GM18867 (cell line): ENCODE measurements around the gene IRF5.
"Not testable (repeated sequence)": the region's sequence is repeated elsewhere in the genome, so short reads cannot be mapped to it uniquely, and the experiment has no call there.

Experiments used
- ATAC-seq: cut with Tn5 transposase; IDR thresholded peaks from one replicate; pipeline ENCODE4 v1.9.1; 2021; ENCODE audit warnings: mild to moderate bottlenecking, moderate library complexity; ENCODE audit not compliant: unreplicated experiment

IRF5 gene

DNA sequence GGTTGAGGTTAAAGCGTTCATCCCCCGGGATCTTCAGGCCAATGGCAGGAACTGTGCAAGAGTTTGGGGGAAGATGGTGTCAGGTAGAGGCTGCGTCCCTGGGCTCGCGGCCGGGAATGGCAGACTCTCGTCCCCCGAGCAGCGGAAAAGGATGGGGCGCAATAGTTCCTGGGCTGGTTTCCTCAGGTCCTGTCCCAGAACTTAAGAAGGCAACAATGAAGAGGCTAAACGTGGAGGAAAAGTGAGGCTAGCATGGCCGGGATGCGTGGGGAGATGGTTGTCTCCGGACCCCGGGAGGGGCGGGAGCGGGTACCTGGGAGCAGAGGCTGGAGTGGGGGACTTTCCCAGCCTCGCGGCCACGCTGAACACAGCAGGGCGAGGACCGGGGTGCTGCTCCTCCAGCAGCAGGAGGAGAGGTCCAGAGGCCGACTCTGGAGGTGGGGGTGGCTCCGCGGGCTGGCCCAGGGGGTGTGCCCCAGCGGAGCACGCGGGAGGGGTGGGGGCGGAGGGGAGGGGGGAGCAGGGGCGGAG lies 882 bp downstream of the IRF5 start:
- ATAC-seq: no peak

DNA sequence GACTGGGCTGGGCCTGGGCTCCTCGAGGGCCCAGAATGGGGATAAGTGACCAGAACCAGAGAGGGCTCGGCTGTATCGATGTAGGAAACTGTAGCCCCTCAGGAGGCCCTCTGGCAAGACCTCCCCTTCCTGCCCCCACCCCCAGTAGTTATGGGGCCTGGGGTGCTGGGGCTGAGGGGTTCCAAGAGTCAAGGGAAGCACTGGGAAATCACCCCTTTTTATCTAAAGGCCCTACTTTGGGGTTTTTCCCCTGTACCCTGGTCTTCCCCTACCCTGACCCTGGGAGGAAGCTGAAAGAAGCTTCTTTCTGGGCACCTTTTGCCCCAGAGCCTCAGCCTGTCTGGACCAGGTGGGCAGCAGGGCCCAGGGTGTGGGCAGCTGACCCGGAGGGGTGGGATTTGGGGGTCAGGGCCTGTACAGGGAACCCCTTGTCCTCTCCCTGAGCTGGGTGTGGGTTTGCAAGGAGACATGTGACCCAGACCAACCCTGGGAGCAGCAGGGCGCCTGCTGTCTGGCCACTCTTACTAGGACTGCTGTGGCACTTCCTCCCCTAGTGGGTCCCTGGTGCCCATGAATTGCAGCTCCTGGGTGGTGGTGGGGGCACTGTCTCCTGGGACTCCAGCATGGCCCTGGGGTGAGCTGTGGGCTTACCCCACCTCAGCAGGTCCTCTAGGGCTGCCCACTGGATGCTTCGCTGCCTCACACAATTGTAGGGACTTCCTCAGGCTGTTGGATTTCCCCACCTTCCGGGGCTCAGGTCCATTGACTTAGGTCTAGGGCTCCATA lies 1.5 kb downstream of the IRF5 start:
- no peak for ATAC-seq

DNA sequence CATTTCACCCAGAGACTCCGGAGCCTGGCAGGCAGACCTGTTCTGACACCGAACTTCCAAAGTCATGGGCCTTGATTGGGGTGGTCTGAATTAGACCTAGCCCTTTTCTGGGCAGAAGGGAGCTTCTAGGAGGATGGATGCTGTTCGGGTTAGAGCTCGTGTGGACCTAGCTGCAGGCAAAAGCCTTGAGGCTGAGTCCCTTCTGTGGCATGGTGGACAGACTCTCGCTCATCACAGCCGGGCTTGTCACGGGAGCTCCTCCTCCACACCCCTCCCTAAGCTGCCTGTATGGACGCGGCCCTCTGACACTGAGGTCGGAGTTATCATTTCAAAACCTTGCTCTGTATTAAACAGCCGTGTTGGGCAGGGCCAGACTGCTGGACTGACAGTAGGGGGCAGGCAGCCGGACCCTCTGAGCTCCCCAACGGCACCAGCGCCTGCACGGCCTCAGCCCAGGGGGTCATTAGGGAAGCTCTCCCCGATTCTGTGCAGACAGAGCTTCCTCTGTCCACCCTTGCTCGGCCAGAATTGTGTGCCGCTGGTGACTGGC lies 2.2 kb downstream of the IRF5 start:
- ATAC-seq: peak; percentile 27

DNA sequence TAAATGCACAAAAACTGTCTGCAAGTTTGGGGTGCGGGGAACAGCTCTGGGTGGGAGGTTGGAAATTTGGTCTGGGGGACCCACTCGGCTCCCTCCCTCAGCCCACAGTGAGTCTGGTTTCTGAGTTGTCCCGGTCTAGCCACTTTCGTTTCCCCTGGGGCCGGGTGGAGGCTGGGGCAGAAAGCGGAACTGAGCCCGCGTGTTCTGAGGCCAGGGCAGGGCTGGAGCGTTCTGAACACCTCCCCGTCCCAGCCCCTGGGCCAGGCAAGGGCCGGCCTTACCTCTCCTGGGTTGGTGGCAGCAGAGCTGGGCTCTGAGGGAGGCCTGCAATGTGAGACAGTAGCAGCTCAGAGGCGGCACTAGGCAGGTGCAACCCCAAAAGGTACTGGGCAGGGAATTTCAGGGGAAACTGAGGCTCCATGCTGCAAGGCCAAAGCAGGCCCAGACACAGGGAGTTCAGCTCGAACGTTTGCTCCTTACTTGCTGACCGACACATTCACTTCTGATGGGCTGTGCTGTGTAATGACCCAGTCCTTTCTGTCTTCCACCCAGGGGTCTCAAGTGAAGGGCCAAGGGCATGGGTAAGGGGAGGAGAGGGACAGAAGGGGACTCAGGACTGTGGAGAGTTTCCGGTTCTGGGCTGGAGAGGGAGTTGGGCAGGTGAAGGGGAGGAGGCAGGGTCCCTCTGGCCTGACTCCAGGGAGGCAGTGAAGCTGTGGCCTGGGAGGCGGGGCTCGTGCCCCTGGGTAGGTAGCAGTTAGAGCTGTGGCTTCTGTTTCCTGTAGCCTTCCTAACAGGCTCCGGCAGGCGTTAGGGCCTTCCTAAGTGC lies 3.0 kb downstream of the IRF5 start:
- peak; percentile 67 for ATAC-seq

DNA sequence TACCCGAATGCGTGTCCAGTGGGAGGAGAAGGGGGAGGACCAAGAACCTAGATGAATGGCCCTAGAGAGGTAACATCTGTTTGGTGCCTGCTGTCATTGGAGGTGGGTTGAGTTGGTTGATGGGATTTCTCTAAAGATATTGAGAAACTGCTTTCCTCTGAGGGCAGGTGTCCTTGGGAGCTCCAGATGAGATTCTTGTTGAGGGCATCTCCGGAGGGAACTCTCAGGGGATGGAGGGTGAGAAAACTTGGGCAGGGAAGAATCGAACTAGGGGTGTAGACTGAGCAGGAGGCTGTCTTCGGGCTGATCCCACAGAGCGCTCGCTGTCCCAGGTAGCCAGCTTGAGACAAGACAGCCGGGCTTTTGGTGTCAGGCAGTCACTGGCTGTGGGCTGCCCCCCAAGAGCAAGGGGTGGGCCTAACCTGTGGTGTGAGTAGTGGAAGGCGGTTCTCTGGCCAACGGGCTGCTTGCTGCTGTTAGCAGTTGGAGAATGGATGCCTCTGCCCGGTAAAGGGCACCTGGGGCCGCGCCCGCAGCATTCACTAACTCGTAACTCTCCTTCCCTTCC lies 3.7 kb downstream of the IRF5 start:
- ATAC-seq: no peak

DNA sequence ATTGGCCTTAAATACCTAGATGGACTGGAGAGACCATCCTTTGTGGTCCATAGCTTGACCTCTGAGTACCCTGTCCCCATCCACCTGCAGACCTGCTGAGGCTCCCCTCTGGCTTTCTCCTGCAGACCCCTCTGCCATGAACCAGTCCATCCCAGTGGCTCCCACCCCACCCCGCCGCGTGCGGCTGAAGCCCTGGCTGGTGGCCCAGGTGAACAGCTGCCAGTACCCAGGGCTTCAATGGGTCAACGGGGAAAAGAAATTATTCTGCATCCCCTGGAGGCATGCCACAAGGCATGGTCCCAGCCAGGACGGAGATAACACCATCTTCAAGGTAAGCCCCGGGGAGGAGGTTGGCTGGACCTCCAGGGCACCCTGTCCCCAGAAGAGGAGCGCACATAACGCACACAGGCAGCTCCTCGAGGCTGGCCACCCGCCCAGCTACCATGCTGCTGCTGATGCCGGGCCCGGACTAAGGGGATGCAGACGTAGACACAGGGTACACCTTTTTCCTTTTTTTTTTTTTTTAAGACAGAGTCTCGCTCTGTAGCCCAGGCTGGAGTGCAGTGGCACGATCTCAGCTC lies 4.3 kb downstream of the IRF5 start:
- no peak for ATAC-seq

DNA sequence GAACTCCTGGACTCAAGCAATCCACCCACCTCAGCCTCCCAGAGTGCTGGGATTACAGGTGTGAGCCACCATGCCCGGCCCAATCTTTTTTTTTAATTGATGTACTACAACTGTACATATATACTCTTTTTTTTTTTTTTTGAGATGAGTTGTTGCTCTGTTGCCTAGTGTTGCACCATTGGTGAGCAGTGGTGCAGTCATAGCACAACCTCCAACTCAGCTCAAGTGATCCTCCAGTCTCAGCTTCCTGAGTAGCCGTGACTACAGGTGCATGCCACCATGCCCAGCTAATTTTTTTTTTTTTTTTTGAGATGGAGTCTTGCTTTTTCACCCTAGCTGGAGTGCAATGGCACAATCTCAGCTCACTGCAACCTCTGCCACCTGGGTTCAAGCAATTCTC lies 5.5 kb downstream of the IRF5 start:
- ATAC-seq: not testable (repeated sequence)

DNA sequence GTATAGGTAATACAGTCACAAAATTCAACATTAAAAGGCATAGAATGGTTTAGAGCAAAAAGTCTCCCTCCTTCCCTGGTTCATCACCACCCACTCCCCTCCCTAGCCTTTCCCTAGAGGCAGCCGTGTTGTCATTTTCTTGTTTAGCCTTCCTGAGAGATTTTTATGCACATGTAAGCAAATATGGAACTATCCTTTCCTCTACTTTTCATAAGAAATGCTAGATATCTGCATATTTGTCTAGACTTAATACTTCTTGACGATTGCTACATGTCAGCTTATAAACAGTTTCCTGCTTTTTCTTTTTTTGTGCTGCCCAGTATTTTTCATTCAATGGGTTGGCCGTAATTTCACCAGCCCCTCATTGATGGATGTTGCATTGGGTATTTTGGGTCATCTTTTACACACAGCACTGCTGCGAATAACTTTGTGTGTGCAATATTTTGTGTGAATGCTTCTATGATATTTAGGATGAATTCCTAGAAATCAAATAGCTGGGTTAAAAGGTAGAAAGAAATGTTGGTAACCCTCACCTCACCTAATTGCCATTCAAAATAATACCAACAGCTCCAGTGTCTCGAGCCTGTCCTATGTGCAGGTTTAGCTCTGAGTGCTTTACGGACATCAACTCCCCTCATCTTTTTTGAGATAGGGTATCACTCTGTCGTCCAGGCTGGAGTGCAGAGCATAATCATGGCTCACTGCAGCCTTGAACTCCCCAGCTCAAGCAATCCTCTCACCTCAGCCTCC lies 6.9 kb downstream of the IRF5 start:
- no peak for ATAC-seq

DNA sequence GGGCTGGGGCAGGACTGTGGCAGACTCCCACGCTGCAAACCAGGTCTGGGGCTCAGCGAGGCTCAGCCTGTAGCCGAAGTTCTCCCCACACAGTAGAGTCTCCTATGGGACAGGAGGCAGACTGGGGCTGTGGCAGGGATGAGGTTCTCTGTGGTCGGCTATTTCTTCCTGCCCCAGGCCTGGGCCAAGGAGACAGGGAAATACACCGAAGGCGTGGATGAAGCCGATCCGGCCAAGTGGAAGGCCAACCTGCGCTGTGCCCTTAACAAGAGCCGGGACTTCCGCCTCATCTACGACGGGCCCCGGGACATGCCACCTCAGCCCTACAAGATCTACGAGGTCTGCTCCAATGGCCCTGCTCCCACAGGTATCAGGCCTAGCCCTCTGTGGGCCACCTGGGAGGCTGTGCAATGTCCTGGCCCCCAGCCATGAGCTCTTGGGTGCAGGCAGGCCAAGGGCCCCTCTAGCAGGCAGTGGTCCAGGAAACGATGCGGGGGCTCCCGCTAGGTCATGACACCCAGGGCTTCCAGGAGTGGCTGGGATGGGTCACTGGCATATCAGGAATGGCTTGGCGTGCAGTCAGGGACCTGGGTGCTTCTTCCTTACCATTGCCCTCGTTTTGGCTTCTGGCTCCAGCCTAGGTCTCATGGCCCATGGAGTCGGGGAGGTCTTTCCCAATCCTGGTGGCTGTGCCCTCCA lies 8.1 kb downstream of the IRF5 start:
- no peak for ATAC-seq

DNA sequence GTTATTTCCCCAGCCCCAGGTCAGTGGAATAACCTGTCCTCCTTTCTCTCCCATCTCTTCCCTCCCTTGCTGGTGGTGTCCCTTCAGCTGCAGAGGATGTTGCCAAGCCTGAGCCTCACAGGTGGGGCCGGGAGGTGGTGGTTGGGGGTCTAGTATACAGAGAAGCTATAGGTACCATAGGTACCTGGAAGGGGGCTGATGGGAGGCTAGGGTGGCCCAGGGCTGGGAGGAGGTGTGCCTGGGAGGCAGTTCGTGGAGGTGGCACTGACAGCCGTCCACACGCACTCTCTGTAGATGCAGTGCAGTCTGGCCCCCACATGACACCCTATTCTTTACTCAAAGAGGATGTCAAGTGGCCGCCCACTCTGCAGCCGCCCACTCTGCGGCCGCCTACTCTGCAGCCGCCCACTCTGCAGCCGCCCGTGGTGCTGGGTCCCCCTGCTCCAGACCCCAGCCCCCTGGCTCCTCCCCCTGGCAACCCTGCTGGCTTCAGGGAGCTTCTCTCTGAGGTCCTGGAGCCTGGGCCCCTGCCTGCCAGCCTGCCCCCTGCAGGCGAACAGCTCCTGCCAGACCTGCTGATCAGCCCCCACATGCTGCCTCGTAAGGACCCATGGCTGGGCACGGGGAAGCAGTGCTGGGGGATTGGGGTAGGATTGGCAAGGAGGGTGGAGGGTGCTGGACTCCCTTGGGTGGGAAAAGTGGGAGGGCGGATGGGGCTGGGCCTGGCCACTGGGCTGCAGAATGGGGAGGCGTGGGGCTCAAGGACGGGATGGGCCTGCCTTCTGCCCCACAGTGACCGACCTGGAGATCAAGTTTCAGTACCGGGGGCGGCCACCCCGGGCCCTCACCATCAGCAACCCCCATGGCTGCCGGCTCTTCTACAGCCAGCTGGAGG lies 9.5 kb downstream of the IRF5 start:
- ATAC-seq: no peak

DNA sequence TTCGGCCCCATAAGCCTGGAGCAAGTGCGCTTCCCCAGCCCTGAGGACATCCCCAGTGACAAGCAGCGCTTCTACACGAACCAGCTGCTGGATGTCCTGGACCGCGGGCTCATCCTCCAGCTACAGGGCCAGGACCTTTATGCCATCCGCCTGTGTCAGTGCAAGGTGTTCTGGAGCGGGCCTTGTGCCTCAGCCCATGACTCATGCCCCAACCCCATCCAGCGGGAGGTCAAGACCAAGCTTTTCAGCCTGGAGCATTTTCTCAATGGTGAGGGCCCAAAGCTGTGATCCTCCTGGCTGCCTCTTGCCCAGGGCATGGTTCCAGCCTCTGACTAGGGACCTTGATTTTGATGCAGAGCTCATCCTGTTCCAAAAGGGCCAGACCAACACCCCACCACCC lies 10.1 kb downstream of the IRF5 start:
- ATAC-seq: no peak

DNA sequence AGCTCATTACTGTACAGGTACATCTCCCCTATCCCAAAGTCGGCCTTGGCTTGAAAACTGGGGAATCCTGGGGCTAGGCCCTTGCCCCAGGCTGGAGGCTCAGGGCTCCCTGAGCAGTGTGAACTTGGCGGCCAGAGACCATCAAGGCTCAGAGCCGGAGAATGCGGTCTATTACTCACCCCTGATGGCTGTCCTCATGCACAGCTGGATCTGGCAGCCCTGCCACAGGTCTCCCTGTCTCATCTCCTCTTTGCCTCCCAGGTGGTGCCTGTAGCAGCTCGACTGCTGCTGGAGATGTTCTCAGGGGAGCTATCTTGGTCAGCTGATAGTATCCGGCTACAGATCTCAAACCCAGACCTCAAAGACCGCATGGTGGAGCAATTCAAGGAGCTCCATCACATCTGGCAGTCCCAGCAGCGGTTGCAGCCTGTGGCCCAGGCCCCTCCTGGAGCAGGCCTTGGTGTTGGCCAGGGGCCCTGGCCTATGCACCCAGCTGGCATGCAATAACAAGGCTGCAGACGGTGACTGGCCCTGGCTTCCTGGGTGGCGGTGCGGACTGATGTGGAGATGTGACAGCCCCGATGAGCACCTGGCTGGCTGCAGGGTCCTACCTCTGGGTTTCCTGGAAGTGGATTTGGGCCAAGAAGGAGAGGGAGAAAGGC lies 10.7 kb downstream of the IRF5 start:
- ATAC-seq: no peak

DNA sequence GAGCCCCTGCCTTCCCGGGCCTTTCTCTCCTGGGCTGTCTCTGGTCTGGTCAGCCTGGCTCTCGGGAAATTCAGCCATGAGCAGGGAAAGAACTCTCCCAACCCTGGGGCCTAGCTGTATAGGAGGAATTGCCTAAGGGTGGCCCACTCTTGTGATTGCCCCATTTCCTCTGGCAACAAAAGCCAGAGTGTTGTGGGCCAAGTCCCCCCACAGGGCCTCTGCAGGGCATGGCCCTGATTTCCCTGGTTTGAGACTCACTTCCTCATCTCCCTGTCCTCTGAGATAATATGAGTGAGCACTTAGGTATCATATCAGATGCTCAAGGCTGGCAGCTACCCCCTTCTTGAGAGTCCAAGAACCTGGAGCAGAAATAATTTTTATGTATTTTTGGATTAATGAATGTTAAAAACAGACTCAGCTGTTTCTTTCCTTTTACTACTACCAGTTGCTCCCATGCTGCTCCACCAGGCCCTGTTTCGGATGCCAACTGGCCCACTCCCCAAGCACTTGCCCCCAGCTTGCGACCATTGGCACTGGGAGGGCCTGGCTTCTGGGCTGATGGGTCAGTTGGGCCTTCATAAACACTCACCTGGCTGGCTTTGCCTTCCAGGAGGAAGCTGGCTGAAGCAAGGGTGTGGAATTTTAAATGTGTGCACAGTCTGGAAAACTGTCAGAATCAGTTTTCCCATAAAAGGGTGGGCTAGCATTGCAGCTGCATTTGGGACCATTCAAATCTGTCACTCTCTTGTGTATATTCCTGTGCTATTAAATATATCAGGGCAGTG lies 11.4 kb downstream of the IRF5 start:
- ATAC-seq: no peak

DNA sequence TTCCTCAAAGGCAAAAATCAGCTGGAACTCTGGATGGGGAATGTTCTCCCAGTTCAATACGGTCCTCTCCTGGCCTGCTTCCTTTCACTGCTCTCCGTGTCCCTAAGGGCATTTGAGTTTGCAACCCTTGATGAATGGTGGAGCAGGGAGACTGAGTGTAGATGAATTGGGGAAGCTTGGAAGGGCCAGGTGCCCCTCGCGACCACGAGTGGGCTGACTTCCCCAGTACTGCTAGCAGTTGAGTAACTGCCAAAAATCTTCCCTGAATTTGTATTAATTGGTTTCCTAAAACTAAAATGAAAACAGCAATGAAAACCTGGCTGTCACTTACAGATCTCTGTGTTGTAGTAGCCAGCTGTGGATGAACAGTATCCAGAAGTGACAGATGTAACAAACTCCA lies 13.6 kb downstream of the IRF5 start:
- ATAC-seq: no peak

DNA sequence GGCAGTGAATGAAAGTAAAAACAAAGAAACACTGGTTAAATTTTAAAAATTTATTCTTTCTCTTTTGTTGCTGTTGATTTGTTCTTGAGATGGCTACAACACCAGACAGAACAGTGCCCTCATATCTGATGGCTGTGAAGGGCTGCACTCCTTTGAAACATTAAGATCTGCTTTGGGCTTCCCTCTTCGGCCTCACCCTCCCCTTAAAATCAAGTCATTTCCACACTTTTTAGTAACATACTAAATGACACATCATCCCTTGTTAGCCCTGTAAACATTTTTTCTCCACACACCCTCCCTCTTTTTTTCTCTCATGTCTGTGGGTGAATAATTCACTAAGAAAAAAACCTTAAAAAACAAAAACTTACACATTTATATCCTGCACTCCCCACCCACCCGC lies 16.4 kb downstream of the IRF5 start:
- ATAC-seq: no peak

DNA sequence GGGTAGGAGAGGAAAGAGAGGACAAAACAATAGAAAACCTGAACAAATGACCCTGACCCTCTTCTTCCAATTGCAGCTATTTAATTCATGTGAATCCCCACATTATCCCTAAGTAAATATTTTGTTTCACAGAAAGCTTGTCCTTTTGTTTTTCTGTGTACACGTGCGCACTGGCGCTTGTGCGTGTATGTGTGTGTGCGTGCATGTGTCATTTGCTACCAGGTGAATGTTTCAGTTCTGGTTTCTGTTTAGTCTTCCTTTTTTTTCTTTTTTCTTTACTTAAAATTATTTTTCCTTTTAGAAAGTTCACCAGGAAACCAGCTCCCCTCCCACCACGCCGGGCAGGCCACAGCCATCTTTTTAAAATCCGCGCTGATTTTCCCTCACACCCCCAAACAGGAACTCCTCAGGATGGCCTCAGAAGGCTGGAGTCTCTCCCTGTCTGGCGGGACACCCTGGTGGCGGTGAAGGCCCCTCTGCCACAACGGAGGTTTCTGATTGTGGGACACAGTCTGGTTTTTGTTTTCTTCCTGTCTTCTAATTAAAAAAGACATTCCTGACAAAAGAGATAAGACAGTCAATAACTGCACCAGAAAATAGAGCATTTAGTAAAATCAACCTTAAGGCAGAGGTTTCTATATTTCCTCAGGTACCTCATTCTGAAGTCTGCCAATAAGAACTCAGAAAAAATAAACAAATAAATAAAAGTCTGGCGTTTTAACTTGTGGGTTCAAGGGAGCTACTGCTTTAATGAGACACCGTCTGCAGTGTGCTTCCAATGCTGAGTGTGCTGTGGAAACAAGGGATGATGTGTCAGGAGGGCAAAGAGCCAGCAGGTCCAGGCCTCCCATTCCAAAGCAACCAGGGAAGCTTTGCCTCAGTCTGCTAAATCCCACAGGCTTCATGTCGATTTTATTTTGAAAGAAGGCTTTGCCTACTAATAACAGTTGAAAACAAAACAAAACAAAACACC lies 17.4 kb downstream of the IRF5 start:
- ATAC-seq: peak; percentile 62
